Posterior vena cava (tissue), 2 donors: ENCODE measurements around the gene APOB. TPM values are rescaled to one million over a fixed set of nuclear protein-coding genes. Genes with fewer than 3 reads are reported as not detected.

Experiments
- DNase-seq: peaks from one replicate; pipeline ENCODE4 v3.0.0-alpha.2; 2020; ENCODE audit warnings: low spot score
- intact Hi-C, 2 donors: fragments of 100-400 bp; cut with DNase I; formaldehyde crosslinking; loops; one replicate each; pipeline versions ENCODE4 v1.14.1 to v1.14.2; 2022 to 2023
- total RNA-seq, 2 donors: library from RNA; stranded (reverse); fragmentation: NEBNext Ultra II Directional; extraction: Animal tissue kit (Norgen Biotek cat#: 25700); gene quantifications; one replicate each; pipeline ENCODE4 v1.2.1, GENCODE V29; 2021
- donor health status: DM: yes; HTN: yes; CAD: no.
- donor health status: DM: yes; HTN: yes; CAD: no.

The APOB gene
- total RNA-seq, 2 donors from 2014 or later: 1.6 to 1.9 TPM

- no peak for DNase-seq
- intact Hi-C loops: no loop called here
Measured at GRCh38 chr2:21021430-21021829, 22.4 kb downstream of the APOB start.

- no peak for DNase-seq
- intact Hi-C loops: no loop called here
Measured at GRCh38 chr2:21020668-21021288, 23.1 kb downstream of the APOB start.

- no peak for DNase-seq
- intact Hi-C loops: no loop called here
Measured at GRCh38 chr2:21020031-21020667, 23.7 kb downstream of the APOB start.

GRCh38 chr2:21019678-21020021 lies 24.2 kb downstream of the APOB start:
- intact Hi-C loops: no loop called here
- no peak for DNase-seq

GRCh38 chr2:21019000-21019677 lies 24.7 kb downstream of the APOB start:
- intact Hi-C loops: no loop called here
- no peak for DNase-seq

GRCh38 chr2:21018290-21018689 lies 25.6 kb downstream of the APOB start:
- intact Hi-C loops: no loop called here
- no peak for DNase-seq

- DNase-seq: no peak
- intact Hi-C loops: no loop called here
Measured at GRCh38 chr2:21017748-21018276, 26.1 kb downstream of the APOB start.

GRCh38 chr2:21015281-21015645 lies 28.6 kb downstream of the APOB start:
- intact Hi-C loops: no loop called here

GRCh38 chr2:21014364-21015280 lies 29.3 kb downstream of the APOB start:
- intact Hi-C loops: no loop called here
- no peak for DNase-seq

More at GRCh38 chr2:21015281-21015645, 28.6 kb downstream of the APOB start:
- no peak for DNase-seq

- no peak for DNase-seq
- intact Hi-C loops: no loop called here
Measured at GRCh38 chr2:21013043-21013816, 30.6 kb downstream of the APOB start.

- intact Hi-C loops: no loop called here
- DNase-seq: no peak
Measured at GRCh38 chr2:21012557-21012937, 31.3 kb downstream of the APOB start.

- no peak for DNase-seq
- intact Hi-C loops: no loop called here
Measured at GRCh38 chr2:21011876-21012556, 31.9 kb downstream of the APOB start.

GRCh38 chr2:21011453-21011852 lies 32.4 kb downstream of the APOB start:
- DNase-seq: no peak
- intact Hi-C loops: no loop called here

- no peak for DNase-seq
- intact Hi-C loops: no loop called here
Measured at GRCh38 chr2:21010813-21011439, 32.9 kb downstream of the APOB start.

GRCh38 chr2:21009662-21010225 lies 34.1 kb downstream of the APOB start:
- intact Hi-C loops: no loop called here
- DNase-seq: no peak

- no peak for DNase-seq
- intact Hi-C loops: no loop called here
Measured at GRCh38 chr2:21008790-21009661, 34.8 kb downstream of the APOB start.
